HEK293 (cell line): ENCODE measurements around the gene RAC2.
"Not testable (repeated sequence)": the region's sequence is repeated elsewhere in the genome, so short reads cannot be mapped to it uniquely, and the experiment has no call there.

Experiments used
- YY1 ChIP-seq: fragments of 450-650 bp; formaldehyde crosslinking; IDR thresholded peaks from 2 replicates; pipeline ENCODE4 v1.5.1; 2018; ENCODE audit warnings: missing biosample characterization, missing genetic modification characterization
- ZNF37A ChIP-seq: fragments of 450-650 bp; IDR thresholded peaks from 2 replicates; pipeline ENCODE4 v1.5.1; 2018; ENCODE audit warnings: missing biosample characterization, missing genetic modification characterization
- ZNF623 ChIP-seq: fragments of 450-650 bp; formaldehyde crosslinking; IDR thresholded peaks from 2 replicates; pipeline ENCODE4 v1.5.1; 2016; ENCODE audit warnings: missing biosample characterization, missing genetic modification characterization
- TF ChIP-seq, protein P1 (sequence below): fragments of 450-650 bp; formaldehyde crosslinking; IDR thresholded peaks from 2 replicates; pipeline ENCODE4 v1.5.1; 2016; ENCODE audit warnings: missing biosample characterization, missing genetic modification characterization

DNA sequence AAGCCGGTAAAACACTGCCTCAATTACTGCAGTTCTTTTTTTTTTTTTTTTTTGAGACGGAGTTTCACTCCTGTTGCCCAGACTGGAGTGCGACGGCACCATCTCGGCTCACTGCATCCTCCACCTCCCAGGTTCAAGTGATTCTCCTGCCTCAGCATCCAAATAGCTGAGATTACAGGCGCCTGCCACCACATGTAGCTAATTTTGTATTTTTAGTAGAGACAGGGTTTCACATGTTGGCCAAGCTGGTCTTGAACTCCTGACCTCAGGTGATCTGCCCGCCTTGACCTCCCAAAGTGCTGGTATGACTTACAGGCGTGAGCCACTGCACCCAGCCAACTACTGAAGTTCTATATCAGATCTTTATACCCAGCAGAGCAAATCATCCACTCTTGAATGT lies 7.8 kb upstream of the RAC2 start:
- TF ChIP-seq ZNF37A (tag by site-specific recombination); ZNF623; YY1 (tag by site-specific recombination): not testable (repeated sequence)
- TF ChIP-seq, protein P1, sequence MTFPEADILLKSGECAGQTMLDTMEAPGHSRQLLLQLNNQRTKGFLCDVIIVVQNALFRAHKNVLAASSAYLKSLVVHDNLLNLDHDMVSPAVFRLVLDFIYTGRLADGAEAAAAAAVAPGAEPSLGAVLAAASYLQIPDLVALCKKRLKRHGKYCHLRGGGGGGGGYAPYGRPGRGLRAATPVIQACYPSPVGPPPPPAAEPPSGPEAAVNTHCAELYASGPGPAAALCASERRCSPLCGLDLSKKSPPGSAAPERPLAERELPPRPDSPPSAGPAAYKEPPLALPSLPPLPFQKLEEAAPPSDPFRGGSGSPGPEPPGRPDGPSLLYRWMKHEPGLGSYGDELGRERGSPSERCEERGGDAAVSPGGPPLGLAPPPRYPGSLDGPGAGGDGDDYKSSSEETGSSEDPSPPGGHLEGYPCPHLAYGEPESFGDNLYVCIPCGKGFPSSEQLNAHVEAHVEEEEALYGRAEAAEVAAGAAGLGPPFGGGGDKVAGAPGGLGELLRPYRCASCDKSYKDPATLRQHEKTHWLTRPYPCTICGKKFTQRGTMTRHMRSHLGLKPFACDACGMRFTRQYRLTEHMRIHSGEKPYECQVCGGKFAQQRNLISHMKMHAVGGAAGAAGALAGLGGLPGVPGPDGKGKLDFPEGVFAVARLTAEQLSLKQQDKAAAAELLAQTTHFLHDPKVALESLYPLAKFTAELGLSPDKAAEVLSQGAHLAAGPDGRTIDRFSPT (tag by site-specific recombination), result not testable (repeated sequence)
